K562 (cell line): ENCODE measurements around the gene CNMD. TPM values are rescaled to one million over a fixed set of nuclear protein-coding genes. Genes with fewer than 3 reads are reported as not detected.

Source experiments
- CBFA2T3 ChIP-seq: fragments of 450-650 bp; IDR thresholded peaks from 2 replicates; pipeline ENCODE4 v1.6.1; 2017
- FOXA3 ChIP-seq, 2 experiments: fragments of 450-650 bp in 1 of 2; sonication (generic) in 1 of 2; formaldehyde crosslinking; IDR thresholded peaks in 1 of 2; conservative IDR thresholded peaks in 1 of 2; 2 replicates each; pipeline versions ENCODE4 v1.4.0 to v1.8.0; 2020 to 2022; ENCODE audit warnings: mild to moderate bottlenecking in 2 of 2, missing genetic modification reagents in 1 of 2
- HOXB6 ChIP-seq: fragments of 250-450 bp; sonication (Bioruptor Pico); IDR thresholded peaks from 2 replicates; pipeline ENCODE4 v1.5.1; 2022; ENCODE audit warnings: mild to moderate bottlenecking, borderline replicate concordance
- IRF2 ChIP-seq: sonication (generic); formaldehyde crosslinking; IDR thresholded peaks from 2 replicates; pipeline ENCODE4 v1.8.1; 2022; ENCODE audit warnings: mild to moderate bottlenecking, missing genetic modification reagents
- NELFE ChIP-seq: IDR thresholded peaks from 2 replicates; pipeline ENCODE4 v1.6.1; 2011; ENCODE audit warnings: mild to moderate bottlenecking; ENCODE audit not compliant: insufficient read depth, insufficient read length
- ZNF24 ChIP-seq: fragments of 450-650 bp; IDR thresholded peaks from 2 replicates; pipeline ENCODE4 v1.6.1; 2016
- ZNF584 ChIP-seq: fragments of 200-800 bp; sonication (Bioruptor generic); IDR thresholded peaks from 2 replicates; pipeline ENCODE4 v1.6.1; 2016; ENCODE audit warnings: low read depth, mild to moderate bottlenecking, missing genetic modification characterization, missing compliant biosample characterization
- ZNF609 ChIP-seq: sonication (generic); formaldehyde crosslinking; IDR thresholded peaks from 2 replicates; pipeline ENCODE4 v1.8.1; 2023; ENCODE audit warnings: missing genetic modification reagents, mild to moderate bottlenecking, borderline replicate concordance
- polyA plus RNA-seq, 8 experiments: library from polyadenylated mRNA; depleted of rRNA in 4 of 8; stranded (reverse) in 5 of 8; unstranded in 3 of 8; fragments of >200 nt; fragmentation: Nextera tagmentation in 2 of 8; fragmentation: Illumina TruSeq in 1 of 8; extraction: Ambion mirVana in 2 of 8; extraction: Trizol in 1 of 8; gene quantifications; 2 replicates each; pipeline versions ENCODE4 v1.2.1 to v1.2.3, GENCODE V29; 2011 to 2014; ENCODE audit warnings: inconsistent platforms in 1 of 8, missing spikeins in 1 of 8
- total RNA-seq, 7 experiments: library from RNA; depleted of rRNA in 6 of 7; stranded (reverse); fragments of >200 nt in 6 of 7; fragmentation: Illumina TruSeq in 2 of 7; extraction: Trizol in 2 of 7; gene quantifications; 2 replicates each; pipeline versions ENCODE4 v1.2.1 to v1.2.3, GENCODE V29; 2011 to 2021; ENCODE audit warnings: low replicate concordance in 1 of 7
- TF ChIP-seq, protein P1 (sequence below): fragments of 250-450 bp; sonication (Bioruptor Pico); IDR thresholded peaks from 2 replicates; pipeline ENCODE4 v1.9.0; 2021; ENCODE audit warnings: mild to moderate bottlenecking

Gene CNMD
- total and polyA plus RNA-seq, 9 of the 15 experiments (the other 6 are each of a cell fraction or from before 2014, with no cell fraction given) = not detected

DNA sequence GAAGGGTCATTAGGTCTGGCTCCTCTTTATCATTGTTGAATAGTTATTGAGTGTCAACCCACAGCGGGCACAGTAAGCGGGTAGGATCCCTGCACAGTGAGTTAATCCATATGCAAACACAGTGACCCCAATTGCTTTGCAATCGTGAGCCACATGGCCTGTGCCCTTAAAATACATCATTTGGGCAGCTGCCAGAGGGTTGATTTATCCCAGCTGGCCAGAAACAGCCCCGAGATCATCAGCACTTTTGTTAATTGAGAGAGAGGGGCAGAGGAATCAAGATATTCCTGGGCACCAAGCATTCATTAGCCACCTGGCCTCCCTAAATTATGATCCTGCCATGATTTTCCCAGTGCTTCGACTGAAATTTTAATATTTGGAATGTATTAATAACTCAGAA, 9.8 kb upstream of the CNMD start (continued):
- TF ChIP-seq ZNF609 (no peak), CBFA2T3 (no peak), ZNF24 (no peak), FOXA3 (CRISPR knock-in tag; conservative IDR thresholded peaks at IDR 0.05 in 1 of 2, IDR thresholded peaks at IDR 0.05 in 1 of 2) (no peak), HOXB6 (CRISPR knock-in tag) (no peak), NELFE (no peak), ZNF584 (no peak), IRF2 (CRISPR knock-in tag) (no peak)
- TF ChIP-seq, protein P1, sequence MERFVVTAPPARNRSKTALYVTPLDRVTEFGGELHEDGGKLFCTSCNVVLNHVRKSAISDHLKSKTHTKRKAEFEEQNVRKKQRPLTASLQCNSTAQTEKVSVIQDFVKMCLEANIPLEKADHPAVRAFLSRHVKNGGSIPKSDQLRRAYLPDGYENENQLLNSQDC (CRISPR knock-in tag) = no peak
